B cell (primary cell): ENCODE data around the gene PPP2R5C. TPM values are rescaled to one million over a fixed set of nuclear protein-coding genes. Genes with fewer than 3 reads are reported as not detected.

Experiments used
- ATAC-seq: fragments of 200-7000 bp; cut with Tn5 transposase; one replicate; pipeline ENCODE4 v1.10.0; 2021; ENCODE audit warnings: low read depth, mild to moderate bottlenecking, moderate number of reproducible peaks, moderate library complexity
- CTCF ChIA-PET: fragments of 350-600 bp; sonication (Branson Sonifier 250); formaldehyde crosslinking; loops from one replicate; lab custom pipeline; 2021; ENCODE audit warnings: antibody characterized with exemption, inconsistent platforms; lab: Charles Lee
- POLR2A ChIA-PET: fragments of 350-600 bp; sonication (Branson Sonifier 250); formaldehyde crosslinking; loops from one replicate; lab custom pipeline; 2021; ENCODE audit warnings: antibody characterized with exemption; lab: Charles Lee
- DNase-seq: peaks from one replicate; pipeline ENCODE4 v3.0.0; 2013
- H2AFZ ChIP-seq: 2 replicates; pipeline ENCODE4 v1.6.1; 2012; ENCODE audit warnings: mild to moderate bottlenecking, low read depth, low read length; ENCODE audit not compliant: insufficient read depth, poor library complexity, severe bottlenecking
- H3K27ac ChIP-seq, 2 donors: 1 replicate in 1 of 2; 2 replicates in 1 of 2; pipeline ENCODE4 v1.5.1; 2012 to 2013; ENCODE audit warnings: low read length in 2 of 2, mild to moderate bottlenecking in 2 of 2, moderate library complexity in 1 of 2
- H3K27me3 ChIP-seq, 4 experiments: fragments of 200-600 bp in 1 of 4; sonication (generic) in 1 of 4; replicated peaks in 1 of 4; 1 replicate in 2 of 4; 2 replicates in 2 of 4; pipeline versions ENCODE4 v1.6.1 to v1.7.0; 2013 to 2016; ENCODE audit warnings: low read length in 3 of 4, mild to moderate bottlenecking in 2 of 4, mixed read lengths in 1 of 4, moderate library complexity in 1 of 4; ENCODE audit not compliant: insufficient read depth in 4 of 4, control insufficient read depth in 3 of 4; ENCODE audit errors: control extremely low read depth in 1 of 4
- H3K36me3 ChIP-seq, 2 experiments: replicated peaks in 1 of 2; 1 replicate in 1 of 2; 2 replicates in 1 of 2; pipeline versions ENCODE4 v1.6.1 to v1.7.1; 2013; ENCODE audit warnings: low read length in 1 of 2; ENCODE audit not compliant: insufficient read depth in 2 of 2, control insufficient read depth in 1 of 2; ENCODE audit errors: control extremely low read depth in 1 of 2, extremely low read depth in 1 of 2
- H3K4me1 ChIP-seq, 2 donors: fragments of 200-600 bp in 1 of 2; sonication (generic) in 1 of 2; 1 replicate in 1 of 2; 2 replicates in 1 of 2; pipeline versions ENCODE4 v1.5.1 to v1.6.1; 2013 to 2017; ENCODE audit warnings: low read length in 2 of 2; ENCODE audit not compliant: control insufficient read depth in 2 of 2, insufficient read depth in 2 of 2
- H3K4me2 ChIP-seq: replicated peaks from 2 replicates; pipeline ENCODE3; 2012; ENCODE audit warnings: mild to moderate bottlenecking, low read depth, low read length; ENCODE audit not compliant: poor library complexity, severe bottlenecking
- H3K4me3 ChIP-seq, 5 experiments: fragments of 200-600 bp in 1 of 5; sonication (generic) in 1 of 5; 1 replicate in 3 of 5; 2 replicates in 2 of 5; pipeline versions ENCODE4 v1.5.1 to v1.7.0; 2011 to 2016; ENCODE audit warnings: low read length in 4 of 5, mild to moderate bottlenecking in 4 of 5, low read depth in 2 of 5, control low read depth in 1 of 5, moderate library complexity in 1 of 5; ENCODE audit not compliant: insufficient read depth in 1 of 5; ENCODE audit errors: control extremely low read depth in 1 of 5, extremely low read depth in 1 of 5
- H3K79me2 ChIP-seq: fragments of 200-600 bp; sonication (generic); one replicate; pipeline ENCODE4 v1.6.0; 2016; ENCODE audit warnings: low read length; ENCODE audit not compliant: control insufficient read depth, insufficient read depth
- H3K9ac ChIP-seq: fragments of 200-600 bp; sonication (generic); 2 replicates; pipeline ENCODE4 v1.6.1; 2017; ENCODE audit warnings: mild to moderate bottlenecking, low read length, moderate library complexity
- H3K9me3 ChIP-seq, 3 donors: one replicate each; pipeline versions ENCODE4 v1.6.1 to v1.7.1; 2013; ENCODE audit warnings: low read length in 2 of 3; ENCODE audit not compliant: control insufficient read depth in 2 of 3, insufficient read depth in 1 of 3; ENCODE audit errors: control extremely low read depth in 1 of 3
- H4K20me1 ChIP-seq: 2 replicates; pipeline ENCODE4 v1.6.0; 2012; ENCODE audit warnings: mild to moderate bottlenecking, low read length; ENCODE audit not compliant: insufficient read depth, control insufficient read depth, poor library complexity, severe bottlenecking
- H3K27ac Mint-ChIP-seq: one replicate; pipeline ENCODE4 v1.8.0; 2021; ENCODE audit warnings: mixed read lengths
- H3K27me3 Mint-ChIP-seq: one replicate; pipeline ENCODE4 v1.8.0; 2021; ENCODE audit warnings: mixed read lengths
- H3K4me1 Mint-ChIP-seq: one replicate; pipeline ENCODE4 v1.8.0; 2021; ENCODE audit warnings: mixed read lengths
- H3K4me3 Mint-ChIP-seq: one replicate; pipeline ENCODE4 v1.8.0; 2021; ENCODE audit warnings: mixed read lengths
- H3K9me3 Mint-ChIP-seq: one replicate; pipeline ENCODE4 v1.8.0; 2022; ENCODE audit warnings: mixed read lengths; ENCODE audit not compliant: insufficient read depth
- CTCF ChIP-seq: fragments of 200-600 bp; IDR thresholded peaks from one replicate; pipeline ENCODE4 v1.8.0; 2022; ENCODE audit warnings: antibody characterized with exemption, mild to moderate bottlenecking
- EZH2 ChIP-seq: IDR thresholded peaks from 2 replicates; pipeline ENCODE4 v1.6.1; 2012; ENCODE audit warnings: borderline replicate concordance, low read depth, mild to moderate bottlenecking, moderate library complexity, low read length; ENCODE audit not compliant: insufficient read depth, poor library complexity, severe bottlenecking
- WGBS: methylation state at CpG from one replicate; pipeline ENCODE4 v1.1.5; 2013; ENCODE audit warnings: missing lambda C conversion rate; ENCODE audit not compliant: insufficient coverage; 5-methylcytosine and 5-hydroxymethylcytosine counted together
- intact Hi-C: fragments of 100-400 bp; cut with micrococcal nuclease; formaldehyde crosslinking; loops from one replicate; pipeline ENCODE4 v1.10.0; 2022
- polyA plus RNA-seq: library from polyadenylated mRNA; depleted of rRNA; stranded (reverse); fragments of >200 nt; gene quantifications from 2 replicates; pipeline ENCODE4 v1.2.3, GENCODE V29; 2012
- total RNA-seq, 2 donors: library from RNA; stranded (reverse); fragments of 120-200 nt in 1 of 2; gene quantifications; 1 replicate in 1 of 2; 2 replicates in 1 of 2; pipeline versions ENCODE4 v1.2.3 to v1.2.4, GENCODE V29; 2013 to 2022

The PPP2R5C gene
- total and polyA plus RNA-seq, 2 donors (not counting 1 experiment from before 2014, with no cell fraction given): 91.7 to 330 TPM

GRCh38 chr14:101905614-101906013, 144.1 kb downstream of the PPP2R5C start:
- 98% methylated on average over 6 of the region's 9 CpGs for WGBS
- POLR2A ChIA-PET: no interaction called here

GRCh38 chr14:101906645-101907044, 145.1 kb downstream of the PPP2R5C start:
- Histone ChIP-seq H4K20me1 (peaks cover 19% of the 10 kb centered on the region), H3K27me3 (no peaks in the 10 kb centered on the region), H3K79me2 (peaks cover 2% of the 10 kb centered on the region), H3K4me3 (no peak overlapping the region), H3K4me2 (no peak overlapping the region), H2AFZ (no peak overlapping the region), H3K9me3 (no peaks in the 10 kb centered on the region), H3K9ac (no peak overlapping the region), H3K36me3 (peaks cover 0 to 79% of the 10 kb centered on the region in 2 experiments), H3K27ac (no peak overlapping the region), H3K4me1 (no peaks in the 10 kb centered on the region)
- TF ChIP-seq EZH2 (no peak), CTCF (no peak)
- no peaks in the 10 kb centered on the region for H3K27me3 Mint-ChIP-seq
- DNase-seq: no peak
- intact Hi-C loops: no loop called here
- H3K27ac Mint-ChIP-seq: no peak overlapping the region
- no peak overlapping the region for H3K4me3 Mint-ChIP-seq
- no peaks in the 10 kb centered on the region for H3K9me3 Mint-ChIP-seq
- ChIA-PET POLR2A (no interaction called here), CTCF (no interaction called here)
- ATAC-seq: no peak
- WGBS: 100% methylated on average over 4 of the region's 7 CpGs
- no peaks in the 10 kb centered on the region for H3K4me1 Mint-ChIP-seq

More at GRCh38 chr14:101905614-101906013, 144.1 kb downstream of the PPP2R5C start:
- H3K9me3 Mint-ChIP-seq: no peaks in the 10 kb centered on the region
- Histone ChIP-seq H3K4me2 (no peak overlapping the region), H3K4me1 (no peaks in the 10 kb centered on the region), H2AFZ (no peak overlapping the region), H3K4me3 (no peak overlapping the region), H3K36me3 (peaks cover 0 to 85% of the 10 kb centered on the region in 2 experiments), H3K27me3 (no peaks in the 10 kb centered on the region), H4K20me1 (peaks cover 19% of the 10 kb centered on the region), H3K9me3 (no peaks in the 10 kb centered on the region), H3K27ac (no peak overlapping the region), H3K79me2 (peaks cover 2% of the 10 kb centered on the region), H3K9ac (no peak overlapping the region)
- no peak for DNase-seq
- no peaks in the 10 kb centered on the region for H3K27me3 Mint-ChIP-seq
- intact Hi-C loops: no loop called here
- ATAC-seq: no peak
- no peak overlapping the region for H3K27ac Mint-ChIP-seq
- no peak for TF ChIP-seq EZH2
- no peak for TF ChIP-seq CTCF
- no peak overlapping the region for H3K4me3 Mint-ChIP-seq
- H3K4me1 Mint-ChIP-seq: no peaks in the 10 kb centered on the region
- CTCF ChIA-PET: interaction anchor here (0.7 kb wide), 1 partner anchor 135 kb away, joined by 3 read pairs; no protein-coding TSS in a partner anchor
